ENCODE measurements around the gene DPP6.

DNA sequence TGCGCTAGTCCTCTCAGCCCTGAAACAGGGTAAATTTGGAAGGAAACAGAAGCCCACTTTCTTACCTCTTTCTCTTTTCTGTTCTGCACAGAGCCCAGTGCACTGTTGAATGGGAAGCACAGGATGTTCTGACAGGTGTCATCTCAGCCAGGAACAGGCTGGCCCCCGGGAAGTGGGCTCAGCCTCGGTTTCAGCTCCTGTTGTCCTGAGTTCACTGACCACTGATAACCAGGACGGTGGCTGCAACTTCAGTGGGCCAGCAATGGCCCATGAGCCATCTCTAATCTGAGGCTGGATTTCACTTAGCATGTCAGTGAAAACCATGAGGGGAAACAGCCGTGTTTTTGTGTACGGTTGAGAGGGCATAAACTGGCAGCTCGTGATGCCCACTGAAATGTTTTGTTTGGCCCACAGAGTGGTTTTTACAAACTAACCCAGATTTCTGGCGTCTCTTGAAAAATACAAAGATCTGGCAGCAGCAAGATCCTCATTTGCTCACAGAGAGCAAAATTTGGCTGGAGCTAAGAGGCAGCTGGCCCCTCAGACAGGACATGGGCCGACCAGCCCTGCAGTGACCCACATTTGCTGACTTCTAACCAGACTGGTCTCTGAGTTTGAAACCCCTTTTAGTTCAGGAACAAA lies 494.9 kb downstream of the DPP6 start:
- TF ChIP-seq EZH2phosphoT487 (IDR thresholded peaks at IDR 0.05; ENCODE audit: low read depth, severe bottlenecking, unreplicated experiment): no peak
- TF ChIP-seq, protein P1, sequence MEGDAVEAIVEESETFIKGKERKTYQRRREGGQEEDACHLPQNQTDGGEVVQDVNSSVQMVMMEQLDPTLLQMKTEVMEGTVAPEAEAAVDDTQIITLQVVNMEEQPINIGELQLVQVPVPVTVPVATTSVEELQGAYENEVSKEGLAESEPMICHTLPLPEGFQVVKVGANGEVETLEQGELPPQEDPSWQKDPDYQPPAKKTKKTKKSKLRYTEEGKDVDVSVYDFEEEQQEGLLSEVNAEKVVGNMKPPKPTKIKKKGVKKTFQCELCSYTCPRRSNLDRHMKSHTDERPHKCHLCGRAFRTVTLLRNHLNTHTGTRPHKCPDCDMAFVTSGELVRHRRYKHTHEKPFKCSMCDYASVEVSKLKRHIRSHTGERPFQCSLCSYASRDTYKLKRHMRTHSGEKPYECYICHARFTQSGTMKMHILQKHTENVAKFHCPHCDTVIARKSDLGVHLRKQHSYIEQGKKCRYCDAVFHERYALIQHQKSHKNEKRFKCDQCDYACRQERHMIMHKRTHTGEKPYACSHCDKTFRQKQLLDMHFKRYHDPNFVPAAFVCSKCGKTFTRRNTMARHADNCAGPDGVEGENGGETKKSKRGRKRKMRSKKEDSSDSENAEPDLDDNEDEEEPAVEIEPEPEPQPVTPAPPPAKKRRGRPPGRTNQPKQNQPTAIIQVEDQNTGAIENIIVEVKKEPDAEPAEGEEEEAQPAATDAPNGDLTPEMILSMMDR (IDR thresholded peaks at IDR 0.05; ENCODE audit: poor library complexity): no peak
- no peak for TF ChIP-seq EZH2 (IDR thresholded peaks at IDR 0.05; ENCODE audit: borderline replicate concordance)
